GM19324 (cell line): ENCODE data around the gene PDLIM5.
"Not testable (repeated sequence)": the region's sequence is repeated elsewhere in the genome, so short reads cannot be mapped to it uniquely, and the experiment has no call there.

Experiments
- ATAC-seq: cut with Tn5 transposase; IDR thresholded peaks from one replicate; pipeline ENCODE4 v1.9.1; 2021; ENCODE audit warnings: mild to moderate bottlenecking, moderate library complexity; ENCODE audit not compliant: unreplicated experiment, low FRiP score

The PDLIM5 gene

DNA sequence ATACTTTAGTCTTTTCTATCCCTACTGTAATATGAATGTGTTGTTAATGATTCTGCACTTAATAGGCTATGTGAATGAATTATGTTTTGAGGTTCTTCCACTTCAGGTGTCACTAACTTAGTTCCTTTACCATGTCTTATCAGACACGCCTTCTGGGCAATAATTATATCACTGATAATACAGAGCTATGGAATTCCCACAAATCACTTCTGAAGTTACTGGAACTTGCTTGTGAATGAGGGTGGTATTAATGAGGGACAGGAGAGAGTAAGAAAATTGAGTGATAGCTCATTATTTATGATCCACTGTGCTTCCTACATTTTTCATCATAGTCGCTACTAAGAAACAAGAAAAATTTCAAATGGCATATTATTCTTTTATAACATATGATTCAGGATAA lies 130.0 kb downstream of the PDLIM5 start:
- ATAC-seq = no peak

DNA sequence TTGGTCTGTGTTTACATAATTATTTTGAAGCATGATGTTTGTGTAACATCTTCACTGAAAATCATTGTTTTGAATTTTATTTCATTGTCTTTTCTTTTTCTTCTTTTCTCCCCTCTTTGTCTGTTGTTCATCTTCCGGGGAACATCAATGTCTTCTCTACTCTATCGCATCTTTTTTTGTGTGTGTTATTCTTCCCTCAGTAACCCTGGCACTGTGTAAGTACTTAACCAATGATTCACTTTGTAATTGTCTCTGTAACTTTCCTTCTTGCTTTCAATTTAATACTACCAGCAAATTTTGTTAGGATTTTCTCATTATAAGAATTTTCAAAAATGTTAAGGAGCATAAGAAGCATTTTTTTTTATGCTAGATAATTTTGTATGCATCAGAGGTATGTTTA lies 130.8 kb downstream of the PDLIM5 start:
- no peak for ATAC-seq

DNA sequence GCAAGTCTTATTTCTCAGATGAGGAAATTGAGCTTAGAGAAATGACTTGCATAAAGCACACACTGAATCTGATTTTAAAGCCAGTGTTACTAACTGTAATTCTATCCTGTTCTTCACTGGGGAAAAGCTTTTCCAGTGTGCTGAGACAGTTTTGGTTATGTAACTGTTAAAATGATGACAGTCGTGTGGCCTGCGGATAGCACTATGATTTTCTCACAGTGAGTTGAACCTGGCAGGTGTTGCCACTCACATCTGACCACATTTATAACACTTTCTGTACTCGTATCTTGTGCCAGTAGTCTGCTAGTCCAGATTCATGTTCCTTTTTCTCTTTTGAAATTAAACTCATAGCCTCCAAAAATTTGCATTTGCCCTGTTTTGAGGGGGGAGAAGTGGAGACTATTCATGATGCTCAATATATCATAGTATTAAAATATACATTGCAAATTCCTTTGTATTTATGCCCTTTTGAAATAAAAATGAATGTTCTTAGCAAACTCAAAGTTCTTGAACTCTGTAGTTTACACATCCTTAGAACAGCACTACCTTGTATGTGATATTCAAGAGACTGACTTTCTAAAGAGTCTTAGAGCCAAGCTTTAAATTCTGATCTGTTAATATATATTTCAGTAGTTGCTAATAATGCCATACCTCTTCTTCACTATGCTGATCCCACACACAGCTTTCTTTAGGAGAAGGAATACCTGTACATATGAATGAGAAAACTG lies 132.3 kb downstream of the PDLIM5 start:
- ATAC-seq = peak; percentile 85

DNA sequence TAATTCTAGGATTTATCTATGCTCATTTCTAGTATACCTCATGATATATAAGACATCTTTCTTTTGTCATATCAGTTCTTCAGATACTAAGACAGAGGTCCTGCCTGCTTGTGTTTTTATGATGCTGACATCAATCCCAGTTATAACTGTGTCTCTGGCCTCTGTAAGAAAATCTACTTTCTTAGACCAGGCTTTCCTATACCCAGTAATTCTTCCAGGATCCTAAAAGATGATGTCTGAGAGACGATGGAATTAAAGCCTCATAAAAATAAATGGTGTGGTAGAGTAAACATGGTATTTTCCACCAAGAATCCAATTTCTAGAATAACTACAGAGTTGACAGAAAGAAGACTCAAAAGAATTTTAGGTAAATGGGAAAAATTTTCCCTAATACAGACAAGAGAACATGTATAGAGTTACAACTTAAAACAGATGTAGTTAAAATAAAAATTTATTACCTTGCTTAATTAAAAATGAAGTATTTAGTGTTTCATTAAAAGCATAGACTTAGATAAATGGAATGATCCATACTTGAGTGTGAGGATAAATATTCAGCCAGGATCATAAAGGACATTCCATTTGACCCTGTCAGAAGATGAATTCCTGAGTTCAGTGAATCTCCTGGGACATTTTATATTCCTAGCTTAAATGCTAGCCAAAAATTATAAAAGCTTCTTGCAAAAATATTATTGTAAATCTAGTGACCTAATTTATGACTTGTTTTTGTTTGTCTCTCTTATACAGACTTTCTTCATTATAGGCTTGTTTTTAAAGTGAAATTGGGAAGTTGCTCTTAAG lies 137.4 kb downstream of the PDLIM5 start:
- ATAC-seq = no peak

DNA sequence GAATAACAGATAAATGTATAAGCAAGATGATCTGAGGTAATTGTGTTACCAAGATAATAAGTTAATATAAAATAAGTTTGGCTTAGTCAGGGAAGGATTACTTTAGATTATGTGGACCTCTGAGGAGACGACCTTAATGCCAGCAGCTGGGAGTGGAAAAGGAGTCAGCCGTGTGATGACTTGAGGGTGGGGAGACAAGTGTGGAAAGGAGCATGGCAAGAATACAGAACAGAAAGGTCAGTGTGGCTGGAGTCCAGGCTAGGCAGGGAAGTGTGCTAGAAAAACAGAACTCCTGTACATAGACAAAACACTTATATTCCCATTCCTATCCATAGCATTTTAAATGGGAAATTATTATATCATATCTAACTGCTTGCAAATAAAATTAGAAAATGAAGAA lies 138.8 kb downstream of the PDLIM5 start:
- ATAC-seq = no peak

DNA sequence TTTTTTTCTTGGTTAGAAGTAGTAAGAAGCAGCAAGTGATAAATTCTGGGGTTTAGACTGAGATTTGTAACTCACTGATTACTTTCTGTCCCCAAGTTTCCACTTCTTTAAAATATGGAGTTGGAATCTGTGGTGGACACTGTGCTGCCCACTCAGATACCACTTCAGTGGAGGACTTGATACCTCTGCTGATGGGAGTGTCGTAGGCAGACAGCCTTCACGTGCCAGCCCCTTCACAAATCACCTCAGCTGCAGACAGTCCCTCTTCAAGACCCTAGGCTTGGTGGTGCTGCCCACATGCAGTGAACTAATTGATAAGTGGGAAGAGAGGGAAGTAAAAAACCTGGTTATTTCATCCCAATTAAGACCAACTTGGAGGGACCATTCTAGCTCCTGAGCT lies 139.5 kb downstream of the PDLIM5 start:
- ATAC-seq = no peak

DNA sequence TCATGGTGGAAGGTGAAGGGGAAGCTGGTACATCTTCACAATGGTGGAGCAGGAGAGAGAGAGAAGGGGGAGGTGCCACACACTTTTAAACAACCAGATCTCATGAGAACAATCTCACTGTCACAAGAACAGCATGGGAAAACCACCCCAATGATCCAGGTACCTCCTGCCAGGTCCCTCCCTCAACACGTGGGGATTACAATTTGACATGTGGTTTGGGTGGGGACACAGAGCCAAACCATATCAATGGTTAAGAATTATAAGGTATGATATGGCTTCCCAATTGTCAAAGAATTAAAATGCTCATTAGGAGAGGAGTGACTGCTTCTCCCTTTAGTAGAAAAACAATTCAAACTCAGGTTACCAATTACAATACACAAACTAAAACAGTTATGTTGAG lies 143.3 kb downstream of the PDLIM5 start:
- ATAC-seq = no peak

DNA sequence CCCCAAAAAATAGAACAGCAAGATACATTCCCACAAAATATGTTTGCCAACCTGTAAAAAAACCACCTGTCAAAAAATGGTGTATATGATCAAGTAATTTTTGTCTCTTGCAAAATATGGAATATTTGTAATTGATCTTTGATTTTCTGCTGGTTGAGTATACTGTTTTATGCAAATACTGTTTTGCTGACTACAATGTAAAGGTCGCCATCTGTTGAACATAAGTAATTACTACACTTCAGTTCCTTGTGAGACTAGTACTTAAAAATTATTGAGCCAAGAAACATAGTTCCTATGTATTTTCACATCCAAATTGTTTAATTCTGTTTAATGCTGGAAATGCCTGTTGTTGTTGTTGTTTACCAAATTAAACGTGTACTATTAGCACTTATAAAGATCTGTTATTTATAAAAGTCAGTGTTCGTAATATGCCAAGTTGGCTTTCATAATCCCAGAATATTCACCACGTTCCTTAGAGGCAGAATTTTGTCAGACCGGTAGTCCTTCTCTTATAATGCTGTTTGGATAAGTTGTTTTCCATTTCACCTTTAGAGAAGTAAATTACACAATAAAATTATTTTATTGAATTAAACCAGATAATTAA lies 144.2 kb downstream of the PDLIM5 start:
- peak; percentile 58 for ATAC-seq

DNA sequence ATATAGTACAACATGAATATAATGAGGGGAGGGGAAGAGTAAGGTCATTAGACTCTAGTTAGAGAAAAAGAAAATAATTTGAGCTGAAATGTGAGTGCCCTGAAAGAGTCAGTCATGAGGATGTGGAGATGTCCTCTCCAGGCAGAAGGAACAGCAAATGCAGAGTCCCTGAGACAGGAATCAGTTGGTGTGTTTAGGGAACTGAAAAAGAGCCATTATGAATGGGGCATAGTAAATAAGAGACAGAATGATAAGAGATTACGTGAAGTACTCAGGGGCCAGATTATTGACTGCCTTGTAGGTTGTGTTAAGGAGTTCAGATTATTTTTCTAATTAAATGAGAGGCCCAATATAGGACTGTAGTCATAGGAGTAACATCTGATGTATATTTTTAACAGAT lies 147.0 kb downstream of the PDLIM5 start:
- no peak for ATAC-seq

DNA sequence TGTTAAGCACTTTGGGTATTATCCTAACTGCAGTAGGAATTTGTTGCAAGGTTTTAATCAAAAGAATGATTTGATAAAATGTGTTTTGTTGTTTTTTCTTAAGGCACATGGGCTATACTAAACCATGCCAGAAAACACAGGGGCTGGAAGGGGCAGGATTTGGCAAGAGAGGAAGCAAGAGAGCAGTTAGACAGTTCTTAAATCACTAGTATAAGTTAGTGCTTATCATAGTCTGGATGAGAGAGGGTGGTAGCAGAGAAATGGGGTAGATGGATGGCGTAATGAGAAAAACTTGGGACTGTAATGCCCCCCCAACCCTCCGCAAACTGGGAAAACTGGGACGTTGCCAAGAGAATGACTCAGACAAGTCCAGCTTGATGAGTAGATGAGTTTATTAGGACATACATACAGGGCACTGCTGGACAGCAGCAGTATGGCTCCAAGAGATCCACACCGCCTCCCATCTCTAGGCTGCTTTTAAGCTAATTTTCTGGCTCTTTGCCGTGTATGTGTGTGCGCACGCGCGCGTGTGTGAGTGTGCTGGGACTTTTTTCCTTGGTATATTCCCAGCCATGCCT lies 151.5 kb downstream of the PDLIM5 start:
- ATAC-seq = no peak

DNA sequence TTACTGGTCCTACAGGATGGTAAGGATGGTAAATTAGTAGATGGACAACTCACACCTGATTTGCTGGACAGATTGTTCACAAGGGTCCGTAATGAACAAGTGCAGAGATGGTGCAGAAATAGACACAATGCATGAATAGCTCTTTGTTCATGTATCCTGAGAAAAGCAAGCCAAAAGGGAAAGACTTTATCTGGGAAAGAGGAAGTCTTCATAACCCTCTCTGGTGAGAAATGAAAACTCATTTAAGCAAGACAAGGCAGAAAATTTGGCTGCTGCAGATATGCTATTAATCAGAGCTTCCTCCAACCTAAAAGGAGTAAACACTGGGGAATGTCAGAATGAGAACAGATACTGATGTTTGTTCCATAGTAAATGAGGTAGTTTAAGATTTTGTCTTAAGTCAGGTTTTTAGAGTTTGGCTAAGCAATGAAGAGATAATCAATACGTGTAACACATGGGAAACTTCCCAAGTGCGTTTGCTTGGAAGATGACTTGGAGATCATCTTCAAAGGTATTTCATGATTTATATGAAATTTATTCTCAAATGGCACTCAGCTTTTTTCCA lies 153.6 kb downstream of the PDLIM5 start:
- no peak for ATAC-seq

DNA sequence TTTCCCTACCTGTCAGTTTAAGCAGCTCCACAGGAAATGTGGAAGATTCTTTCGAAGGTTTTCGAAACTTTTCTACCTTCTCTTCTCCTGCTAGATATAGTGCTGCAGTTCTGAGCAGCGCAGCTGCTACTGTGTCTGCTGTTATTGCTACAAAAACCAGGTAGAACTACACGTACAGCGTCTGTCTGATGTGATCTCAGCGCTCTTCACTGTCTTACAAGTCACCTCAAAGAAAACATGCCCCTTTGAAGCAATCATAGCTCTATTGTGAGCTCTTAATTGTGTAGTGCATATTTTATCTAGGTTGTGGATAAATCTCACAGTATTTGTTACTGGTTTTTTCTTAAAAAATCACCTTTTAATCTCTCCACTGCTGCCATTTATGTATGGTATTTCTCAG lies 158.4 kb downstream of the PDLIM5 start:
- no peak for ATAC-seq

DNA sequence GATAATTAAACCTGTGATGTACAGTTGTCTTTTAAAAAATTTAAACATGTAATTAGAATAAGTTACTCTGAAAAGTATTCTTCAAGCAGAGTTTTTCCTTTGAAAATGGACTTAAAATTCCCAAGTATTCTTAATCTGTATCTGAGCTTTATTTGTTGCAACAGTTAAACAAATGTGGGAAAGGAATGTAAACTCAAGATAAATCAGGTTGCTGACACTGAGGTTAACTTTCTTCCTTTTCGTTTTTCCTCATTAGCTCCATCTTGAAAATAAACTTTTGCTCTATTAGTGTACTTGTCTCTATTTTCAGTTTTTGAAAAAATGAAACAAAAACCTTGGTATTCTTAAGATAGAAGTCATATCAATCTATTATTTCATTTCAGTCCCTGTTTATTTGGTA lies 161.5 kb downstream of the PDLIM5 start:
- ATAC-seq = no peak

DNA sequence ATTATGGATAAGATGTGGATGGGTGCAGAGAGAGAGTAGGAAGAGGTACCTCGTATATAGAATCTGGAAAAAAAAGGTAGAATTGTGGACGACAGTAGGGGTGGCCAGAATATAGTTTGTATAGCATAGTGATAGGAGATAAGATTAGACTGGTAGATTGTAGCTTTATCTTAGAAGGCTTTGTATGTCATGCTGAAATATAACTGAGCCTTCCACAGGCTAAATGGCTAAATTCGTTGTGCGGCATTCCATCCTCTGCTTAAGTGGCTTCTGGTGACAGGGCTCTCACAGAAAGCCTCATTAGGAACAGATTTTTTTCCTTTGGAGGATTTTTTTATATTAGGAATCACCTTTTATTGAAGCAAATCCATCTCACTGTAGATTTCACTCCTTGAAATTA lies 163.7 kb downstream of the PDLIM5 start:
- no peak for ATAC-seq

DNA sequence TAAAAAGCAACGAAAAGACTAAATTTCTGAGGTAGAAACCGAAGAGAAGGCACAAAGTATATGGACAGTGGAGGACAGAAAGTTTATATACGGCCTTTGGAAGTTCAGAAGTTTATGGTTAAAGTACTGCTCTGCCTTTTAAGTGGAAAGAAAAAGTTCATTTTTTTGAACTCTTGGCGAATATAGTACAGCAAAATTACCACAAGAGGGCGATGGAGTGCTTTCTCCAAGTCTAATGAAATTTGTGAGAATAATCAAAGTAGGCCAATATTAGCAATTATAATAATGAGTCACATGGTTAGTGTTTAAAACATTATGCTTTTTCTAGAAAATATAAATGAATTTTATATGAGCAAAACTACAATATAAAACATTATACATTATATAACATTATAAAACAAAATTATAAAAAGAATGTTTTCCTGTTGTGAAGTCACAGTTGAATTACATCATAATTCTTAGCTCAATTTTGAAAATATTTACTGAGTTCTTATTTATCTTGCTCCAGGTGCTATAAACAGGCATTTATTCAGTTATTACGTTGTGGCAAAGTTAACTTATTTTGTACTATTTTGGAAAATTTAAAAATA lies 169.8 kb downstream of the PDLIM5 start:
- no peak for ATAC-seq

DNA sequence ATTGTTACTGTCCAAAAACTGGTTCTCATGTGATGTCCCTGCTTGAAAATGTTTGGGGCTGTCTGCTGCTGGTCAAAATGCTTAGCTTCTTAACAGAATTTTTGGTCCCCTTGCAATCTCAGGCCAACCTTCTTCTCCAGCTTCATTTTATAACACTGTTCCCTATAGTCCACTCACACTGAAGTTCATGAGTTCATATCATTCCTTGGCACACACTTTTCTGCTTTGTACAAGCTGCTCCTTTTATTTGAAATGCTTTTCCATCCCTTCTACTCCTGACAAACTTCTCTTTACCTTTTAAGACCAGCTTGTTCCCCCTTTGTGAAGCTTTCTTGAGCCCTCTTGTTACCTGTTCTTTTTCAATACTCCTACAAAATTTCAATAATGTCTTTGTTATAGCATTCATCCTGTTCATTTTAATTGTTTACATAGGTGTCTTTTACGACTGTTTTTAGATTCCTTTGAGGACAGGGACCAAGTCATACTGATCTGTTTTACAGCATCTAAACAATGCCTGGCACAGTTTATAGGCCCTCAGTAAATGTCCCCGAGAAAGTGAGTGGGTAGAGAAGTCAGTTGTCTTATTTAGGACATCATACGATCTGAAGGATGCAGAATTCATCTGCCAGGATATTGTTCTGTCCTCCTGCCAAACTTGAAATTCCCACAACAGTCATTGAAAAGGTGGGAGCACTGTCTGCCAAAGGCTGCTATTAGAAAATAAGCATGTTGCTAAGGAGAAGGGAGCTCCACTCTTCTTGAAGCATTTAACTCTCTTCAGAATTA lies 171.6 kb downstream of the PDLIM5 start:
- ATAC-seq = no peak

DNA sequence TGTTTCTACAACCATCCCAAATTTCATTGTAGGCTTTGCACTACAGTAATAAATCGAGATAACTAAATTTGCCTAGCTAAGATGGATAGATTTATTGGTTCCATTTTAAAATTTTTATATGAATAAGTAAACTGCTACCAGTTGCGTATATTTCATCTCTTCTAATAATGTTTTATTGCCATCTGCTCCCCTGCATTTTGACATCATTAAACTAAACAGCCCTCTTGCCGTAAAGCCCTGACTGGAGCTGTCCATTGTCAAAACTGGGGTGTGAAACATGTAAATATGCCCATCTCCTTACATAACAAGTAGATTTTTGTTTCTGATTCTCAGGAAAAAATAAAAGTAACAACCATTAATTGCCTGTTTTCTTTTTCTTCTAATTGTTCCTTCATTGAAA lies 175.2 kb downstream of the PDLIM5 start:
- no peak for ATAC-seq

DNA sequence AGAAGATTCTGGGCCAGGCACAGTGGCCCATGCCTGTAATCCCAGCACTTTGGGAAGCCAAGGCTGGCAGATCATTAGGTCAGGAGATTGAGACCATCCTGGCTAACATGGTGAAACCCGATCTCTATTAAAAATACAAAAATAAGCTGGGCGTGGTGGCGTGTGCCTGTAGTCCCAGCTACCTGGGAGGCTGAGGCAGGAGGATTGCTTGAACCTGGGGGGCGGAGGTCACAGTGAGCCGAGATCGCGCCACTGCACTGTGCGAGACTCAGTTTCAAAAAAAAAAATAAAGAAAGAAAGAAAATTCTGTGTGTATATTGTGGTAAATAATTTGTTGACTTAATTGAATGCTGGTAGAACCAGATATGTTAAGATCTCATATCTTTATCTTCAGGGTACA lies 177.3 kb downstream of the PDLIM5 start:
- ATAC-seq = not testable (repeated sequence)

DNA sequence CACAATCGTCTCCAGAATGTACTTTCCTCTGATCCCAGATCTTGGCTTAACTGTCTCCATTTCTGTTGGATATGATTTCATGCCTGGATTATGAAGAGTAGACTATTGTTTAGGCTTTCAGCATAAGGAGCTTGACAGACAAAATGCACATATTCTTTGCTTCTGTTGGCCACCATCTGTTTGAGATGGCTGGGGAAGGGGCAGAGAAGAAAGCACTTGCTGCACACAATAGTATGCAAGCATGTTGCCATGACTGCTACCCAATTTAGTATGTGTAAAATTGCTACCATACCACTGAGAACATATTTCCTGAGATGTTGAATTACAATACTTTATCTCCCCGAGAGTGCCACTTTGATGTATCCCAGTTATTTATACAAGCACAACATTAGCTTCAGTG lies 178.1 kb downstream of the PDLIM5 start:
- ATAC-seq = no peak

DNA sequence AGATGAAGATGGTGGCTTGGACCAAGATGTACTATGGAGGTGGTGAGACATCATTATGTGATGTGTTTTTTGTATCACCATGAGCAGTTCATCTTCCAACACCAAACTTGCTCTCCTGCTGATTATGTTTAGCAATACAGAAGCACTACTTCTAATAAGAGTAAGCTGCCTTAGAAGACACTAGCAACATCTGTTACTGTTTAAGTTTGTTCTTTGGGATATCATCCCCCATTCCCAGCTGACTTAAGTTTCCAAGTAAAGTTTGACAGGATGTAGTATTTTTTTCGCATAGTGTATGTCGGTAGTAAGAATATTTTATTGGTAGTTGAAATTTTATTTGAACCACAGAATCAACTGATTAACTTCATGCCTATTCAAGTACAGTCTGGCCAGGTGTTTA lies 182.5 kb downstream of the PDLIM5 start:
- no peak for ATAC-seq
